SW 1271 (cell line): Measurements from ENCODE around the gene FNDC3A.
"Not testable (repeated sequence)": the region's sequence is repeated elsewhere in the genome, so short reads cannot be mapped to it uniquely, and the experiment has no call there.

Experiments used
- DNase-seq, 2 experiments: peaks; one replicate each; lab custom pipeline; 2025; lab: John Stamatoyannopoulos, UW

FNDC3A gene

GRCh38 chr13:49082653-49083536 is 107.2 kb downstream of the FNDC3A start:
- DNase-seq = no peak

DNA sequence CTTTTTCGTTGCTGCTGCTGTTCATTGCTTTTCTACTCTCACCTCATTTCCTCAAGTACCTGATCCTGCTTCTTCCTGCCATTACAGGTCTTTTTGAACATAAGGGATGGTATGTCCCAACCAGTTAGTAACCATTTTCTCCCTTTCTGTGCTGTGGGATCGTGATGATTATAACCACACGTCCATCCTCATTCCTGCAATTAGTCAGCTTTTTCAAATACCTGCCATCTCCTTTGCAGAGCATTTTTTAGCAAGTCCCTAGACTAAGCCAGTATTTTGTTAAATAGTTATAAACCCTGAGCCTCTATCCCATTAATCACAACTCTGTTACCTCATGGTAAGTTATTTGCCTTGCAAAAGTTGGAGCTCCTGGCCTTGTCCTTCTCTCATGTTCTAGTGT is 109.2 kb downstream of the FNDC3A start:
- no peak for DNase-seq

- DNase-seq = no peak
These were observed 111.0 kb downstream of the FNDC3A start for GRCh38 chr13:49086722-49087121.

GRCh38 chr13:49093376-49093775 is 117.7 kb downstream of the FNDC3A start:
- DNase-seq = no peak

- DNase-seq = no peak
These were observed 121.7 kb downstream of the FNDC3A start for GRCh38 chr13:49097374-49097773.

DNA sequence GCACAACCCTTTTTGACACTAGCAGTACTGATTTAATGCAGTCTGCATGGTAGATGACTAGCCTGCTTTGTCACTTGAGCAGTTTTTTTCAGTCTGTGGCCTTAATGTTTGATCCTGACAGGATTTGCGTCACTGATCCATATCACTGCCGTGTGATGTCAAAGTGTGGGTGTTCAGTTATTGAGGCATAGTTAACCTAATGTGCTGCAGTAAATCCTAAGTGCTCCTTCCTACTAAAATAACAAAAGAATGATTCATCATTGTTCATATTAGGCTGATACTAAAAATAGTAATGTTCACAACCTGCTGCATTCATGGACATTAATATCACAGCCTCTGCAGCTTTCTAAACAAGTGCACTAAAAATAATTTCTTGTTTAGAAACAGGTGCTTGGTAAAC is 122.5 kb downstream of the FNDC3A start:
- peak in 1 of 2 experiments; percentile 28 for DNase-seq

DNA sequence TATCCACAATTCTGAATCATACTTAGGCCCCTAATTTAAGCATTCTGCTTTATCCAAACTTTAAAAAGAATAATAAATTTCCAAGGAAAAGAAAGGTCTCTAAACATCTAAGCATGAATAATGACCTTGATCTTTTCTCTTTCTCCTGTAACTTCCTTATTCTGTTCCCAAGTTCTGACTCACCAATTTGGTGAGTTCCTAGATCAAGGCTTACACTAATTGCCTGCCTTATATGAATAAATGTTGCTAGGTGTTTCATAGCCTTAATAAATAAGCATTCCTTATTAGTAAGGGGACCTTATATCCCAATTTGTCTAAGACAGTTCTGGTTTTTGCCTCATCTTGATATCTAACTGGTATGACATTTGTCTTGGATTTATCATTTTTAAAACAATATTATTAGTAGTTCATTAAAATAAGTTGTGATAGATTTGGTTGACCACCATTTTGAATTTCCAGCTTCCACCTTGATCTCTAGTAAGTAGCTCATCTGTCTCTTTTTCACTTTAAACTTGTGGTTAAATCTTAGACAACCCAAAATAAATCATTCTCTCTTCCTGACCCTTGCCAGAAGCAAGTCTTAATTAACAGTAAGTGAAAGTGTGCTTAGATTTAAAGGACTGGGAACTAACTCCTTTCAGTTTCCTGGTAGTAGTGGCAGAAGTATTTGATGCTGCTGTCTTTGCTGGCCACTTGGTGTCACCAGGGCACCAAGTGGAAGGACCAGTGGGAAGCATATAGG is 123.2 kb downstream of the FNDC3A start:
- peak in 1 of 2 experiments; percentile 17 for DNase-seq

DNA sequence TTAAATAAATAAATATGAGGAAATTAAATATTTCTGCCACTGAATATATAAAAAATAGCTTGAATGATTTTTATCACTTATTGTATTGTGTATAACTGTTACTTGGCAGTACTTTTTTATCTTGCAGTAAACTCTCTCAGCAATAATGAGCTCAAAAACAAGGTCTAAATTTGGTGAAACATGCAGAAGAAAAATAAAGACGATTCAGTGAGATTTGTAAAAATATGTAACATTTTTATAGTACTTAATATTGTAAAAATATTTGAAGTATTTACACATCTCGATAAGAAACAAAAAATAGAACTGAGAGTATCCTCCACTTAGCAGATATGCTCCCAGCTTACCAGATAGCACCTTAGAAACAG is 123.8 kb downstream of the FNDC3A start:
- DNase-seq = no peak

DNA sequence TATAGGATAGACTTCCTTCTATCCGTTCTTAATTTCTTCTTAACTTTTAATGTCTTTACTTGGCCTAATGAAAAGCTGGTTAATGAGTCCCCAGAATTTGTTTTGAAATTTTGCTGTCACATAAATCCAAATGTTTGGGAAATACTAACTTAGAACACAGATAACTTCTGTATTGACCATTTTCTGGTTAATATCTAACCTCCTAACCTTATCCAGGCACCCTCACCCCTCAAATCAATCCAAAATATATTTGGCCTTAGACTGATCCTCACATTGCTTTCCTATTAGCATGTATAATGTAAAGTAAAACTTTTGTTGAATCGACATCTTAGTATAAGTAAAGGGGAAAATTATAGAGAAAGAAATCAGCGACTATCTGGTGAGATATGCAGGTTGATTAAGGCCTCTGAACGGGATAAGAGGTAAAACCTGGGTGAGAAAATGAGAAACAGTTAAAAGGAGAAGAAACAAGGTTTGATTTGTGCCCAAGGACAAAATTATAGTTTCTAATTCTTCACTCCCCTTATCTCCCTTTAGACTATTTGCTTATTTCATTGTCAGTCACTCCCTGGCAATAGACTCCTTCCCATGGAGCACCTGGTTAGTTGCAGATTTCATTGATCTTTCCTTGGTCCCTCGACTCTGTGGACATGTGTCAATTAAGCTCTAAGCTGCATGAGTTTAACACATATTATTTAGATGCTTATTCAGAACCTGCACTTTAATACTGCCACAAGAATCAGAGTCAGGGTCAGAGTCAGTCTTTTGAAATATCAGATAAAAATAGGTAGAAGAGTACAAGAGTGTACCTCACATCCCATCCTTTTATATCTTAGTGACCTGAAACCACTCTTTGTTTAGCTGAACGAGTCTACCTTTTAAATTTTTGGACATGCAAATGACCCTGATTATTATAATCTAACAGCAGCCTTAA is 125.2 kb downstream of the FNDC3A start:
- no peak for DNase-seq

- DNase-seq = no peak
These were observed 132.5 kb downstream of the FNDC3A start for GRCh38 chr13:49108196-49108595.

DNA sequence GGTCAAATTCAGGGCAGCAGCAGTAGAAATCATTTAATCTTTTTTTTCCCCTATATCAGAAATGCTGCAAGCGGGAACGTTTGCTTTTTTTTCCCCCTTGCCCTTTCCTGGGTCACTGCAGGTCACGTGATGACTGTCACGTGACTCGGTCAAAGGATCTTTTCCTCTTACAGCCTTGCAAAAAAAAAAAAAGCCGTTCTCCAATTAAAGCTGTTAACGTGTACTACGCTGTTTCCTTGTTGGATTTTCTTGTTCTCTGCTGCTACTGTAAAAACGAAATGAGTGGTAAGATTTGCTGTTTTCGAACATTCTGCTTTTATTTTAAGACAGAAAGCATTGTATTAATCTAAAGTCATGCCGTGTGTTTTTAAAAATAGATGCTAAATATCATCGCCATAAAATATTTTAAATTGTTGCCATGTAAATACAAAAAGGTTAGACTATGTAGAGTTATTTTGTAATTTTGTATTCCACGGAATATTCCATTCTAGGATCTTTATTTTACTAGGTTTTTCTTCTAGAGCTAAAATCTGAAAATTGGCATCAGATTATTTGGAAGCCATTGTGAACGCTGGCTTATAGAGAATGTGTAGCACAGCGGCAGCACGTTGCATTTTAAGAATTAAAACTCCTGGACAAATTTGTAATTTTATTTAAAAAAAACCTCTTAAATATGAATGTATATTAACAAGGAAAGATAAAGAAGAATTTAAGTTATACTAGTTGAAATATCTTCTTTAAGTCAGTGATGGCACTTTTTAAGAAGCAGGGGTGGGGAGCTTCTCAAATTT is 134.6 kb downstream of the FNDC3A start:
- DNase-seq = peak; percentile 64 to 68

GRCh38 chr13:49110913-49111170 is 135.1 kb downstream of the FNDC3A start:
- DNase-seq = no peak

DNA sequence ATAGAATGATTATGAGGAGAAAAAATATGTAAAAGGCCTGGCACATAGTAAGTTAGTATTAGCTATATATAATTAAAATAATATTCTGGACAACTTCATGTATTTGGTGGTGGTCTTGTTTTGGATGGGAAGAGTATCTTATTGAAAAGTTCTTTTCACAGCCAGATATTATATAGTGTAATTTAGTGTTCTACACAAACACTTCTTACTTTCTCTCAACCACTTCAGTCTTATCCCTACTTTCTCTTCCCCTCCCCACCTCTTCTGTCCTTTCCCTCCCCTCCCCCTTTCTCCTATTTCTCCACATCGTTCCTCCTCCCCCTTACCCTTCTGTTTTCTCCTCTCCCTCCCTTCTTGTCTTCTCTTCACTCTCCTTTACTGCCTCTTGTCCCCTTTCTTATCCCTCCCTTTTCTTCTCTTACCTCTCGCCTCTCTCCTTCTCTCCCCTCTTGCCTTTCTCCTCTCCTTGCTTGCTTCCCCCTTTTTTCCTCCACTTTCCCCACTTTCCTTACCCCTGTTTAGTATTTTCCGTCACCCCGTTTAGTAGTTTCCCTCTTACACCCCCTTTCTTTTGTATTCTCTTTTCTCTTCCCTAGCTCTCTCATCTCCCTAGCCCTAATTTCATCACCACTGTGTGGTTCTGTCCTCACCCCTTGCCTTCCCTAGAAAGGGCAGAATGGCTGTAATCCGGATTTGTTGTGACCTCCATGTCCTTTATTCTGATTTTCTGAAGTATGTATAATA is 137.2 kb downstream of the FNDC3A start:
- no peak for DNase-seq

DNA sequence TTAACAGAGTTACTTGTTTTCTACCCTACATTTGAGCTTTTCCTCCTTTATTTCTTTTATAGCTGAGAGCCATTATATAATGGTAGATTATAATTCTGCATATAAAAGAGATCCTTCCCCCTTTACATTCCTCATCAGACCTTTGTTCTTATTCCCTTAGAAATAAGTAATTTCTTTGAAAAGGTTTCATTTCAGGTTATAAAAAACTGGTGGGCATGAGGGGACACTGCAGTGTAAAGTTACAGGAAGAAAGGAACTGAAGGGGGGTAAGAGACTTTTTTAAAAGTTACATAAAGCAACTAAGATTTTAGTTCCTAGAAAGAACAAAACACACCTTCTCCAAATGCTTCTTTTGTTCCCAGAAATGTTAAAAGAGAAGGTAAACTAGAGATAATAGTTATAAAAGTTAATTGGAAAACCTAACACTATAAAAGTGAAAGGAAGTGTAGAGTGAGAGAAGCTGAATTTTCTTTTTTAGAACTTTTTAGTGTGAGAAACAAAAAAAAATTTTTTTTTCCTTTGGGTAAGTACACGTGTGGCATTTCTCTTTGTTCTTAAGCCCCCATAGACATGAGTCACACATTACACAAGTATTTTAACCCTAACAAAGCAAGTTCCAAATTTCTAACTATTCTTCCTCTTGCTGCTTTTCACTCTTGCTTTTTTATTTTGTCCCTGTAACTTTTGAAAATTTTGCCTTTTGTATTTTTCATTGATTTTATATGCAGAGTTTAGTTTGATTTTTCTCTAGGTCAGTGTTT is 138.0 kb downstream of the FNDC3A start:
- no peak for DNase-seq

GRCh38 chr13:49116873-49117272 is 141.2 kb downstream of the FNDC3A start:
- no peak for DNase-seq

- DNase-seq = not testable (repeated sequence)
These were observed 142.7 kb downstream of the FNDC3A start for GRCh38 chr13:49118455-49118854.

GRCh38 chr13:49124693-49125304 is 149.1 kb downstream of the FNDC3A start:
- no peak for DNase-seq

- DNase-seq = no peak
These were observed 150.3 kb downstream of the FNDC3A start for GRCh38 chr13:49125964-49126524.

GRCh38 chr13:49132479-49133002 is 156.8 kb downstream of the FNDC3A start:
- no peak for DNase-seq
